ENCODE data around the gene TRAM1L1.

Gene TRAM1L1

GRCh38 chr4:117084866-117085701 lies at the start of gene TRAM1L1:
TSS of gene TRAM1L1 (minus strand) at chr4:117085576. CDS start at chr4:117085393, 183 bp downstream.
- in situ Hi-C loops (cut with HindIII; ENCODE audit: low sequenced_read_pairs), result no loop called here

GRCh38 chr4:117134386-117134785 lies 49.0 kb upstream of the TRAM1L1 start:
- in situ Hi-C loops (cut with HindIII; ENCODE audit: low sequenced_read_pairs), result no loop called here

- in situ Hi-C loops (cut with HindIII; ENCODE audit: low sequenced_read_pairs), result no loop called here
Observed at GRCh38 chr4:117096886-117097285, 11.5 kb upstream of the TRAM1L1 start.

- in situ Hi-C loops (cut with HindIII; ENCODE audit: low sequenced_read_pairs), result no loop called here
Observed at GRCh38 chr4:117096462-117096861, 11.1 kb upstream of the TRAM1L1 start.

GRCh38 chr4:117093571-117093970 lies 8.2 kb upstream of the TRAM1L1 start:
- in situ Hi-C loops (cut with HindIII; ENCODE audit: low sequenced_read_pairs), result no loop called here

GRCh38 chr4:117077760-117078159 lies 7.6 kb downstream of the TRAM1L1 start:
- in situ Hi-C loops (cut with HindIII; ENCODE audit: low sequenced_read_pairs), result no loop called here

GRCh38 chr4:117068120-117068519 lies 17.3 kb downstream of the TRAM1L1 start:
- in situ Hi-C loops (cut with HindIII; ENCODE audit: low sequenced_read_pairs), result no loop called here

- in situ Hi-C loops (cut with HindIII; ENCODE audit: low sequenced_read_pairs), result no loop called here
Observed at GRCh38 chr4:117063961-117064696, 21.2 kb downstream of the TRAM1L1 start.

GRCh38 chr4:117042962-117043361 lies 42.4 kb downstream of the TRAM1L1 start:
- in situ Hi-C loops (cut with HindIII; ENCODE audit: low sequenced_read_pairs), result no loop called here

All from endothelial cell of hepatic sinusoid (primary cell).